OCI-M2 (cell line): Measurements from ENCODE around the gene ZNF791.
"Not testable (repeated sequence)": the region's sequence is repeated elsewhere in the genome, so short reads cannot be mapped to it uniquely, and the experiment has no call there.

Source experiments
- DNase-seq: peaks from one replicate; lab custom pipeline; 2025; ENCODE audit not compliant: unreplicated experiment; lab: John Stamatoyannopoulos, UW

The ZNF791 gene

DNA sequence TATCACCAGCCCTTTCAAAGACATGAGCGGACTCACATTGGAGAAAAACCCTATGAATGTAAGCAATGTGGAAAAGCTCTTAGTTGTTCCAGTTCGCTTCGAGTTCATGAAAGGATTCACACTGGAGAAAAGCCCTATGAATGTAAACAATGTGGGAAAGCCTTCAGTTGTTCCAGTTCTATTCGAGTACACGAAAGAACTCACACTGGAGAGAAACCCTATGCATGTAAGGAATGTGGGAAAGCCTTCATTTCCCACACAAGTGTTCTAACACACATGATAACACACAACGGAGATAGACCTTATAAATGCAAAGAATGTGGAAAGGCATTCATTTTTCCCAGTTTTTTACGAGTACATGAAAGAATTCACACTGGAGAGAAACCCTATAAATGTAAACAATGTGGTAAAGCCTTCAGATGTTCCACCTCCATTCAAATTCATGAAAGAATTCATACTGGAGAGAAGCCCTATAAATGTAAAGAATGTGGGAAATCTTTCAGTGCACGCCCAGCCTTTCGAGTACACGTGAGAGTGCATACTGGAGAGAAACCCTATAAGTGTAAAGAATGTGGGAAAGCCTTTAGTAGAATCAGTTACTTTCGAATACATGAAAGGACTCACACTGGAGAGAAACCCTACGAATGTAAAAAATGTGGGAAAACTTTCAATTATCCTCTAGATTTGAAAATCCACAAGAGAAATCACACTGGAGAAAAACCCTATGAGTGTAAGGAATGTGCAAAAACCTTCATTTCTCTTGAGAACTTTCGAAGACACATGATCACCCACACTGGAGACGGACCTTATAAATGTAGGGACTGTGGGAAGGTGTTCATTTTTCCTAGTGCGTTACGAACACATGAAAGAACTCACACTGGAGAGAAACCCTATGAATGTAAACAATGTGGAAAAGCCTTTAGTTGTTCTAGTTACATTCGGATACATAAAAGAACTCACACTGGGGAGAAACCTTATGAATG lies 17.6 kb downstream of the ZNF791 start:
- DNase-seq, result no peak

DNA sequence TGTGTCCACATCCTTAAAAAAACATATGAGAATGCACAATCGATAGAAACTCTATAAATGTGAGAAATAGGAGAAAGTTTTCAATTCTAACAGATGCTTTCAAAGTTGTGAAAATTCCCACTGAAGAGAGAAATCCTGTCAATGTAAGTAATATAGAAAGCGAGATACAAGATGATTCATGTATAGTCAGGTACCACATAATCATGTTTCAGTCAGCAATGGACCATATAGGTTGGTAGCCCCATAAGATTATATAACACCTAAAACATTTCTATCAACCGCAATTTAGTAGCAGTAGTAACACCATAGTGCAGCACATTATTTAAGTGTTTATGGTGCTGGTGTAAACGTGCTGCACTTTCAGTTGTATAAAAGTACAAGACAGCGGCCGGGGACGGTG lies 18.5 kb downstream of the ZNF791 start:
- no peak for DNase-seq

DNA sequence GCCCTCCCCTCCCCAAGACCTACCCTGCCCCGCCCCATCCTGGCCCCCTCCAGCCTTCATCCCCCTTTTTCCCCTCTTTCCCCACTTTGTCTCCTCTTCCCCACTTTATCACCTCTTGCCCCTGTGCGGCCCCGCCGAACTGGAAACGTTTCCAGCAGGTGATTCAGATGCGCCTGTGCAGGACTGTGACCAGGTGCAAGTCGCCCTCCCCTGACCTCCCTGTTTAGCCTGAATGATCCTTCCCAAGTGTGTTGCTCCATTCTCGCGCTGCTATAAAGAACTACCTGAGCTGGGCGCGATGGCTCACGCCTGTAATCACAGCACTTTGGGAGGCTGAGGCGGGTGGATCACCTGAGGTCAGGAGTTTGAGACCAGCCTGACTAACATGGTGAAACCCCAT lies 25.9 kb downstream of the ZNF791 start:
- no peak for DNase-seq

DNA sequence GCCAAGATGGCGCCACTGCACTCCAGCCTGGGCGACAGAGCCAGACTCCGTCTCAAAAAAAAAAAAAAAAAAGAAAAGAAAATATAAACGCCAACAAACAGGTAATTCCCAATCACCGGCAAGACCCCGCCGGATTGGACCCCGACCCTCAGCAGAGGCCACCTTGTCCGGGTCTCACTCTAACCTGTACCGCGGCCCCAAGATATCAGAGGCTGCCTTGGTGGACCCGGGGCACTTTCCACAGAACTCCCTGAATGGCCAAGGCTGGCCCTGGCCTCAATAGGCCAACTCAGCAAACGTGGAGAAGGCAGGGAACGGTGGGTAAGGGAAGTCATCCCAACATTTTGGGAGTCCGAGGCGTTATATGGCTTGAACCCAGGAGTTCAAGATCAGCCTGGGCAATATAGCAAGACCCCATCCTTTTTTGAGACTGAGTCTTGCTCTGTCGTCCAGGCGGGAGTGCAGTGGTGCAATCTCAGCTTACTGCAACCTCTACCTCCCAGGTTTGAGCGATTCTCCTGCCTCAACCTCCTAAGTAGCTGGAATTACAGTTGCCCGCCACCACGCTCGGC lies 28.0 kb downstream of the ZNF791 start:
- no peak for DNase-seq

DNA sequence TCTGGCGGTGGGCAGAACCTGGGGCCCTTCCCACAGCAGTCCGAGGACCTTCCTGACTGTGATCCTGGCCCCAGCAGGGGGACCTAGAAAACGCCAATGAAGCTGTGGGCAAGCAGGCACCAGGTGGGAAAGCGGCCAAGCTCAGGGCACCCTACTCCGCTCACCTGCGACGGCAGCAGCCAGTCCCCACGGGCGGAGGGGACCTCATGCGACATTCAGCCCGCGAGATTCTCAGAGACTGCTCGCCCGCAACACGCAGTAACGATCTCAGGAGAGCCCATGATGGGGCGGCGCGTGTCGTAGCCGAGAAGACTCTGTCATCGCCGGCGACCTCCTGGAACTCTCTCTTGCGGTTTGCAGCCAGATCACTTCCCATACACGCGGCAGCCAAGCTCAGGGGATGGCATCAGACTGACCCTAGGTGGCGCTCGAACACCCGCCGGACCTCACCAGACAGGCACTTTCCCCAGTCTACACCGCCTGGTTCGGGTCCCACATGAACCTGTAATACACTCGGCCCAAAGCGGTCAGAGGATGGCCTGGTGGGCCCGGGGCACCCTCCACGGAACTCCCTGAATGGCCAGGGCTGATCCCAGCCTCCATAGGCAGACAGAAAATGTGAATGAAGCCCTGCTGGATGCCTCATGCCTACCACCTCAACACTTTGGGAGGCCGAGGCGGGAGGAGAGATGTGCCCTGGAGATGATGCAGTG lies 29.3 kb downstream of the ZNF791 start:
- no peak for DNase-seq

DNA sequence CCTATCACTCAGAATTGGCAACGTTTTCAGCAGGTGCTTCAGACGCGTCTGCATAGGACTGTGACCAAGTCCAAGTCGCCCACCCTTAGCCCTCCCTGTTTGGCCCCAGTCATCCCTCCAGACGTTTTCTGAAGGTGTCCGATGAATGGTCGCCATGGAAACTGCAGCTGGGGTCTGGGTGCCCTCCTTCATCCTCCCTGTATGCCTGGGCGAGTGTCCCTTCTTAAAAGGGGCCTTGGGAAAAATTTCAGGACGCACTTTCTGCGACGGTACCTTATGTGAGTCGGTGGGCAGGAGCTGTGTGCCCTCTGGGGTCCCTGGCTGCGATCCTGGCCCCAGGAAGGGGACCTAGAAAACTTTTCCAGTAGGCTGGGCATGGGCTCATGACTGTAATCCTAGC lies 30.7 kb downstream of the ZNF791 start:
- DNase-seq, result no peak

DNA sequence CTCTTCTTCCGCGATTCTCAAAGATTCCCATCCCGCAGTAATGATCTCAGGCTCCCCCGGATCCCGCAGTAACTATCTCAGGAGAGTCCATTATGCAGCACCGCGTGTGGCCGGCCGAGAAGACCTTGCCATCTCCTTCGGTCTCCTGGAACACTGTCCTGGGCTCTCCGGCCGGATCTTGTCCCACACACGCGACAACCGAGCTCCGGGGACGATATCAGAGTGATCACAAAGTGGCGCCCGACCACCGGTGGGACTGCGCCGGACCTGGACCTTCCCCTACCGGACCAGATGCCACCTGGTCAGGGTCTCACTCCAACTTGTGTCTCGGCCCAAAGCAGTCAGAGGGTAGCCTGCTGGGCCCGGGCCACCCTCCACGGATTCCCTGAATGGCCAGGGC lies 31.8 kb downstream of the ZNF791 start:
- DNase-seq, result no peak

DNA sequence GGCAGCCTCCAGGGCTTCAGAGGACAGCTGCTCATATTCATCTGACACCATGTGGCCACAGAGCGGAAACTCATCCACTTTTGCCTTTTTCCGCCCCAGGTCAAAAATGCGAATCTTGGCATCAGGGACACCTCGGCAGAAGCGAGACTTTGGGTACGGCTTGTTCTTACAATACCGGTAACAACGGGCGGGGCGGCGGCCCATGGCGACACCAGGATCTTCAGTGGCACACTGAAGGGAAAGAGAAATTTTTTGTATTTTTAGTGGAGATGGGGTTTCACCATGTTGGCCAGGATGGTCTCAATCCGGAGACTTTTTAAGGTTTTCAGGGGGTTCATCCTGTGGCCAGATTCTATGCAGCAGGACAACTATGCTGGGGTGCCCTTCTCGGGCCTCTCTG lies 33.0 kb downstream of the ZNF791 start:
- not testable (repeated sequence) for DNase-seq

DNA sequence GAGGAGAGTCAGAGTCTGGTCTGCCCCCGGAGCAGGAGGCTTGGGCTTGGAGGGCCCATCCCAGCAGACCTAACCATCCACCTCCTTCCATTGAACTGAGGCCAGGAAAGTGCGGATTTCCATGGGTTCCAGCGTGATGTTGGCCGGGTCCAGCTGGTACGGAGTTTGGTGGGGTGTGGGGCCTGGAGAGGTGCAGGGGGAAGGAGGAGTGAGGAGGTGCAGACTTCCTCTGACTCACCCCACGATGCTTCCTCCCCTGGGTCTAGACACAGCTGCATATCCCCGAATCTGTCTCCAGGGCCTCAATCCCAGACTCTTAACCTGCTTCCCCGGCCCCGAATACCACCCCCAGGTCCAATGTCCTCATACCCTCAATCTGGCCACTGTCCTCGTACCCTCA lies 35.8 kb downstream of the ZNF791 start:
- no peak for DNase-seq

DNA sequence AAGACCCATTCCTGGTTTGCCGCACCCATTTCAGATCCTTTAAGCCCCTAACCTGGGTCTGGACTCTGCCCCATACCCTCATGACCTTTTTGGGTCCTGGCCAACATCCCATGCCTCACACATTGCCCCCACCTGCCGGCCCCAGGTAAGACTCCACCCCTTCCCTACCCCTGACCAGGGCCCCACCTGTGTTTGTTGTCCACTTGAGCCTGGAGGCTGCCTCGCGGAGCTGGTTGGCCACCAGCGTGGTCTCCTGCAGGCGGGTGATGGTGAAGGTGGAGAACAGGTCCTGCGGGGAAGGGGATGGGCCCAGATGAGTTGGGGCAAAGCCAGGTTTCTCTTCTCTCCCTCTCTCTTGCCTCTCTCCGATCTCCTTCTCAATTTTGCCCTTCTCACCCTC lies 36.3 kb downstream of the ZNF791 start:
- DNase-seq, result no peak

DNA sequence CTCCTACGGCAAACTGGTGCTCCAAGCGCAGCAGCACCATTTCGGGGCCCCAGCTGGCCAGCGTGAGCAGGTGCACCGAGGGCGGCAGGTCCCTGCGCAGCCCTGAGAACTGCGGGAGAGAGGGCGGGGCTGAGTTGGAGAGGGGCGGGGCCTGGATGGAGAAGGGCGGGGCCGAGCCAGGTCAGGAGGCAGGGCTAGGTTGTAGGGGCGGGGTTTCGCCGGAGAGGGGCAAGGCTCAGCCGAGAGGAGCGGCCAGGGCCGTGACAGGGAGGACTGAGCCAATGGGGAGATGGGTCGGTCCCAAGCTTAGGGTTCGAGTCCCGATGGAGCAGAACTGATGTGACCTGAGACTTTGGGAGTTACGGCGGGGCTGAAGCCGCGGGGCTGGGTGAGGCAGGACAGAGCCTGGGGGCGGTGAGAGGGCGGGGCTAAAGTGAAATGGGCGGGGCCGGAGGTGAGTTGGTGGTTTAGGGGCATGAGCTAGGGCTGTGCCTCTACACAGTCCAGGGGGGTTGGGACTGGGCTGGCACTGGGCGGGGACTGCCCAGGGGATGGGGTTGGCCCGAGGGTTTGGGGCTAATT lies 36.9 kb downstream of the ZNF791 start:
- DNase-seq, result no peak

DNA sequence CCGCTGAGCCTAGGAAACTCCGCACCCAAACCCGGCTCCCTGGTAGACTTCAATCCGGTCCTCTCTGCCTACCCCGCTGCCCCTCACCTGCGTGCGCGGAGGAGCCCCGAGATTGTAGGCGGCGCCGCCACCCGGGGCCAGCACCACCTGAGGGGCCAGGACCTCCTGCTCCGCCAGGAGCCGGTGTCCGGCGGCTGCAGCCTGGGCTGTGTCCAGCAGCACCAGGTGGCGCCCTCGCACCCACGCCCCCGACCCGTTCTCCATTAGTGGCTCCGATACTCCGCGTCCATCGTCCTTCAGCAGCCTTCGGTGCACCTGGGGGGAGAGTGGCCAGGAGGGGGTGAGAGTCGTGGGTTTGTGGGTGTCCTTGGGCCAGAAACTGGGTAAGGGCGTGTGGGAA lies 37.4 kb downstream of the ZNF791 start:
- no peak for DNase-seq

DNA sequence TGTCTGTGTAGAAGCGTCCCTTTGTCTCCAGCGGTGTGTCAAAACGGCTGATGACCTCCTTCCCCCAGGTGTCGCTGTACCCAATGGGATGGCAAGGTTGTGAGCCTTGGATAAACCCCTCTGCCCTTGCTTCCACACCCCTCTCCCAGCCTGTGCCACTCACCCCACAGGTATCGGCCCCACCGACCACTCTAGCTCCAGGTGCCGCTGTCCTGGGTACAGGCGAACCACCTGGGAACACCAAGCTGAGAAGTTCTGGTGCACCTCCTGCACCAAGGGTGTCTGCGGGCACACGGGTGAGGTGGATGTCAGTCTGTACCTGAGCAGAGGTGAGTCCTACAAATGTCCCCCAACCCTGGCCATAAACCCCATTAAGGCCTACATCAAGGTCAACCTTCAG lies 39.2 kb downstream of the ZNF791 start:
- DNase-seq, result no peak

DNA sequence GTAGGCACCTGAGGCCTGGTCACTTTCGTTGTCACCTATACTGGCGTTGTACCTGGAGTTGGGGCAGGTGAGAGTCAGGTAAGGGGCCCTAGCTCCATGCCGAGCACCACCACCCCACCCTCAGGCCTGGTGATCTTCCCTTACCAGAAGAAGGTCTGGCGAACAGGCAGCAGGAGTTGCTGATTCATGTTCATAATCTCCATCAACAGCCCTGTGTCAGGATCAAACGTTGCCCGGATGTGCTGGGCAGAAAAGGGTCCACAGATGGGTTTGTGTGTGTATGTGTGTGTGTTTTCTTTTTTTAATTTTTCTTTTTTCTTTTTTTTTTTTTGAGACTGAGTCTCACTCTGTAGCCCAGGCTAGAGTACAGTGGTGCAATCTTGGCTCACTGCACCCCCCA lies 41.5 kb downstream of the ZNF791 start:
- DNase-seq, result no peak

DNA sequence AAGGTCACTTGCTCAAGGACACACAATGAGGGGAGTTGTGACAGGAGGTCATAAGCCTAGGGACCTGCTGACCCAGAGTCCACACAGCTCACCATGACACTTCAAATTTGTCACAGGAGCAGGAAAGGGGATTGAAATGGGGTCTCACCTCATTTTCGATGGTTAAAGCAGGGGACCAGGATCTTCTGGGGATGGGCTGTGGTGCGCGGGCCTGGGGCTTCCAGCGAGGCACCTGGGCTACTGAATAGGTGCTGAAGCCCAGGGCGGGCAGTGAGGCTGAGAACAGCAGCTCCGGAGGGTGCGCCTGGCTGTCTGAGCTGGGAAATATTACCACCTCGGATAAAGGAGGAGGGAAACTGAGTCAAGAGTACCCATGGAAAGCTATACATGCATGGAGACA lies 44.8 kb downstream of the ZNF791 start:
- no peak for DNase-seq

DNA sequence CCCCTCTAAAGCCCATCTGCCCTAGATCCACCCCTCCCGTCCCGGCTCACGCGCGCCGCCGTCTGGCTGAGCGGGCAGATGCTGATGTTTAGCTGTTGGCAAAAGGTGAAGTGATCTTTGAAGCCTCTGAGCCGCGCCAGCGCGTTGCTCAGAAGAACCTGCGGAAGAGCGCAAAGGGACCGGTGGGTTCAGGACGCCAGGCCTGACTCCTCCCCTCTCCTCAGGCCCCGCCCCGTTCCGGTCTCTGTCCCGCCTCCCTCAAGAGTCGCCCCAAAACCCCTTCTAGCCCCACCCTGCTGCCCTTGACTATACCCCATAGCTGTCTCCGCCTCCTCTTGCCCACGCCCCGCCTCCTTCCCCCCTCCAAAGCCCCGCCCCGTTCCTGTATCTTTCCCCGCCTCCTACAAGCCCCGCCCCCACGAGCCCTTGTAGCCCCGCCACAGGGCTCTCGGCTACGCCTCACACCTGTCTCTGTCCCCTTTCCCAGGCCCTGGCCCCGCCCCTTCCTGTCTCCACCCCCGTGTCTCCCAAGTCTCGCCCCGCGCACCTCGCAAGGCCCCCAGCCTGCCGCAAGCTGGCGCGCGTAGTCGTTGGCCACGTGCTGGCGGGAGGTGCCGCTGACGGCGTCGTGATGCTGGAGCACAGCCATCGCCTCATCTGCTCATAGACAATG lies 46.3 kb downstream of the ZNF791 start:
- no peak for DNase-seq

DNA sequence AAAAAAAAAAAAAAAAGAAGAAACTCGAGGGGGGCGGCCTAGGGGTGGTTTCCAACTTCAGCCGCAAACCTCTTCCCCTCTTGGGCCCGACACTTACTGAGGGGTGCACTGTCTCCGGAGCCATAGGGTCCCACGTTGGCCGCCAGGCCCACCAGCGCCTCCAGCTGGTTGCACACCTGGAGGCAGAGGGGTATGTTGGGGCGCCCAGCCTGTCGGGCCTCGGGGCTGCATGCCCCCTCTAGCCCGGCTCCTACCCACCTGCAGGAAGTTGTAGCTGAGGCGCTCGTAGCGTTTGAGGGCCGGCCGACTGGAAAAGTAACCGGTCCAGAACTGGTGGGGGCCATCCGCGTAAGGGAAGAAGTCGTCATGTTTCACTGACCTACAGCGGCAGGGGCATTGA lies 47.2 kb downstream of the ZNF791 start:
- DNase-seq, result no peak

DNA sequence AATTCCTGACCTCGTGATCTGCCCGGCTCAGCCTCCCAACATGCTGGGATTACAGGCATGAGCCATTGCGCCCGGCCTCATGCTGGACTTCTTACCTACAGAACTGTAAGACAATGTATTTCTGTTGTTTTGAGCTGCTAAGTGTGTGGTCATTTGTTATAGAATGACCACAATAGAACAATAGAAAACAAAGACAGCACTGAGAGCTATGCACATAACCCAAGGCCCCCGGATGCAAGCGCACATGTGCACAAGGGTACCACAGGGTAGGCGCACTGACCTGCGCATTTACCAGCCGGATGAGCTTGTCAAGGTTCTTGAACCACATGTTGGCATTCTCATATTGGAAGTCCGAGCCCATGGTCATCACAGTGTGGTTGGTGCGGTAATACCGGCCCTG lies 50.3 kb downstream of the ZNF791 start:
- no peak for DNase-seq

DNA sequence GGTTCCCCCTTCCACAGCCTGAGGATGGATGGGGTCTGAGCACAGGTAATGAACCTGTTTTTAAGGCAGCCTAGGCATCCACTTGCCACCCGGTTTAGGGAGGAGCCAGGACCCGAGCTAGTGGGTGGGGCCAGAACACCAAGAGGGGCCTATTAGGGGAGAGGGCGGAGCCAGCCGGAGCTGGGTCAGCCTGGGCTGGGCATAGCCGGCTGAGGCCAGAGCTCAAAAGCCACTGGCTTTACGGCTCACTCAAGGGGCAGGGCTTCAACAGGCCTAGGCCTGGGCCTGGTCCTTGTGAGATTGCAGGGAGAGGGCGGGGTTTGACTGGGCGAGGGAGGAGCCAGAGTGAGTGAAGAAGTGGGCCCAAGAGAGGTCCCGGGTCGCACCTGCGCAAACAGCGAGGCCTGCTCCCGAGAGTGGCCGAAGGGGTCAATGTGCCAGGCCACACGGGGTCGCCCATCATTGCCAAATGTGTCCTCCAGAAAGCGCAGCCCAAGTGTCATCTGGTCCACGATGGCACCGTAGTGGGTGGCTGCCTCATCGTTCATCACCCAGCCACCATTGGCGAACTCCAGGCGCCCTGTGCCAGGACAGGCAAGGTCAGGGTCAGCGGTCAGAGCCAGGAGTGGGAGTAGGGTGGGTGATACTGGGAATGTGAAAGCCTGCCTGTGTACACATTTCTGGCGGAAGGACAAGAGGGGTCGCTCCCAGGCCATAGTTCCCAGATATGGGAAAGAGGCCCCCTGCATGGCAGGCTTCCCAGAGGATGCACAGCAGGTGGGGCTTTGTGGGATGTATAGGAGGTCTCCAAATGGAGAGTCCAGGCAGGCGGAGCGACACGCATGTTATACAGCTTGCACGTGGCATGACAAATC lies 53.9 kb downstream of the ZNF791 start:
- no peak for DNase-seq

DNA sequence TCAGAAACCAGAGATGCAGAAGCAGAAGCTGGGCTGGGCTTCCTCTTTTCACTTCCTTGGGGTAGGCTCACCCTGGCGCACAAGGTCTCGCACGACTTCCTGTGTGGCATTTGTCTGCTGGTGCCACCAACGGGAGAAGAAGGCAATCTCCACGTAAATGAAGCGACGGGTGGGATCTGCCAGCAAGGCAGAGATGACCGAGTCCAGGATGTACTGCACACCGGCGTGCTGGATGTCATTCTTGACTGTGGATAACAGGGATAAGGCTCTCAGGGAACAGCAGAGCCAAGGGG lies 54.5 kb downstream of the ZNF791 start:
- DNase-seq, result no peak
